Left lung (tissue), 10 donors: Measurements from ENCODE around the gene MED29. TPM values are rescaled to one million over a fixed set of nuclear protein-coding genes. Genes with fewer than 3 reads are reported as not detected.

Source experiments
- ATAC-seq: fragments of 200-7000 bp; cut with Tn5 transposase; one replicate; pipeline ENCODE4 v1.9.1; 2020; ENCODE audit warnings: moderate library complexity
- DNase-seq, 4 donors: peaks; one replicate each; pipeline ENCODE4 v3.0.0-alpha.2; 2013 to 2020
- H3K27ac ChIP-seq, 2 donors: fragments of 200-600 bp; sonication (generic) in 1 of 2; one replicate each; pipeline versions ENCODE4 v1.5.0 to v1.8.0; 2020 to 2021
- H3K27me3 ChIP-seq, 2 donors: fragments of 200-600 bp; sonication (generic) in 1 of 2; one replicate each; pipeline versions ENCODE4 v1.5.0 to v1.8.0; 2020 to 2021
- H3K36me3 ChIP-seq, 2 donors: fragments of 200-600 bp; sonication (generic) in 1 of 2; one replicate each; pipeline versions ENCODE4 v1.5.0 to v1.8.0; 2020 to 2021
- H3K4me1 ChIP-seq, 2 donors: fragments of 200-600 bp; one replicate each; pipeline ENCODE4 v1.8.0; 2021
- H3K4me3 ChIP-seq, 2 donors: fragments of 200-600 bp; sonication (generic) in 1 of 2; one replicate each; pipeline versions ENCODE4 v1.5.0 to v1.8.0; 2020 to 2021; ENCODE audit warnings: mild to moderate bottlenecking in 1 of 2
- H3K9me3 ChIP-seq, 2 donors: fragments of 200-600 bp; sonication (generic) in 1 of 2; one replicate each; pipeline versions ENCODE4 v1.5.0 to v1.8.0; 2020 to 2021
- intact Hi-C, 2 donors: fragments of 100-400 bp; cut with DNase I; formaldehyde crosslinking; loops; one replicate each; pipeline versions ENCODE4 v1.11.2 to v1.14.2; 2022
- polyA plus RNA-seq, 6 donors: library from polyadenylated mRNA; unstranded; fragments of 120-200 nt; gene quantifications; one replicate each; pipeline ENCODE4 v1.2.1, GENCODE V29; 2013; ENCODE audit not compliant: insufficient read length in 6 of 6
- total RNA-seq, 2 donors: library from RNA; stranded (reverse); fragmentation: NEBNext Ultra II Directional; extraction: Animal tissue kit (Norgen Biotek cat#: 25700); gene quantifications; one replicate each; pipeline ENCODE4 v1.2.1, GENCODE V29; 2021
- TF ChIP-seq, protein P1 (sequence below), 2 donors: fragments of 200-600 bp; sonication (generic) in 1 of 2; IDR thresholded peaks; one replicate each; pipeline versions ENCODE4 v1.5.0 to v1.8.0; 2021; ENCODE audit warnings: antibody characterized with exemption in 2 of 2
- donor health status: DM: no; HTN: yes; CAD: no.
- donor health status: DM: no; HTN: no; CAD: no.

MED29 gene
- total and polyA plus RNA-seq, 8 donors, result 28.7 to 43.4 (median 33.5) TPM

DNA sequence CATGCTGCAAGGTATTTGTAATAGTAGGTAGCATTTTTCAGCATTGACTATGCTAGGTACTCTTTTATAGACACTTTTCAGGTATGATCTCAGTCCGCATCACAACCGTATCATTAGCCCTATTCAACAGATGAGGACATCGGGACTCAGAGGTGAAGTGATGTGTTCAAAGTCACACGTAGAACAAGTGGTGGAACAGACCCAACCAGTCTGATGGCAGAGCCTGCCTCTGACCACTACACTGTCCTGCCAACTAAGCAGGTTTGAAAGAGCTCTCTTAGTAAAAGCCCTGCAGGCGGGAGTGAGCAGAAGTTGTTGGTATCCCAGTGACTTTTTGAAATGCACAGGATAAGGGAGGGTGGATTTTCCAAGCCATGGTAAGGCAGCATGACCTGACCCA is 20.4 kb upstream of the MED29 start:
- DNase-seq (no peak), ATAC-seq (no peak)
- Histone ChIP-seq H3K4me3 (no peak overlapping the region), H3K4me1 (peaks cover 13 to 18% of the 10 kb centered on the region in 2 donors), H3K27me3 (no peaks in the 10 kb centered on the region), H3K27ac (no peak overlapping the region), H3K36me3 (peaks cover 0 to 97% of the 10 kb centered on the region in 2 donors), H3K9me3 (no peaks in the 10 kb centered on the region)
- TF ChIP-seq, protein P1, sequence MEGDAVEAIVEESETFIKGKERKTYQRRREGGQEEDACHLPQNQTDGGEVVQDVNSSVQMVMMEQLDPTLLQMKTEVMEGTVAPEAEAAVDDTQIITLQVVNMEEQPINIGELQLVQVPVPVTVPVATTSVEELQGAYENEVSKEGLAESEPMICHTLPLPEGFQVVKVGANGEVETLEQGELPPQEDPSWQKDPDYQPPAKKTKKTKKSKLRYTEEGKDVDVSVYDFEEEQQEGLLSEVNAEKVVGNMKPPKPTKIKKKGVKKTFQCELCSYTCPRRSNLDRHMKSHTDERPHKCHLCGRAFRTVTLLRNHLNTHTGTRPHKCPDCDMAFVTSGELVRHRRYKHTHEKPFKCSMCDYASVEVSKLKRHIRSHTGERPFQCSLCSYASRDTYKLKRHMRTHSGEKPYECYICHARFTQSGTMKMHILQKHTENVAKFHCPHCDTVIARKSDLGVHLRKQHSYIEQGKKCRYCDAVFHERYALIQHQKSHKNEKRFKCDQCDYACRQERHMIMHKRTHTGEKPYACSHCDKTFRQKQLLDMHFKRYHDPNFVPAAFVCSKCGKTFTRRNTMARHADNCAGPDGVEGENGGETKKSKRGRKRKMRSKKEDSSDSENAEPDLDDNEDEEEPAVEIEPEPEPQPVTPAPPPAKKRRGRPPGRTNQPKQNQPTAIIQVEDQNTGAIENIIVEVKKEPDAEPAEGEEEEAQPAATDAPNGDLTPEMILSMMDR (IDR thresholded peaks at IDR 0.05), result no peak
- intact Hi-C loops, result no loop called here

GRCh38 chr19:39372047-39372802 is 19.0 kb upstream of the MED29 start:
- TF ChIP-seq, protein P1 (IDR thresholded peaks at IDR 0.05), result no peak
- Histone ChIP-seq H3K27ac (peak overlapping the region; percentile 80 to 89), H3K4me3 (no peak overlapping the region), H3K9me3 (no peaks in the 10 kb centered on the region), H3K36me3 (peaks cover 0 to 99% of the 10 kb centered on the region in 2 donors), H3K4me1 (peaks cover 13 to 18% of the 10 kb centered on the region in 2 donors), H3K27me3 (no peaks in the 10 kb centered on the region)
- ATAC-seq, result peak; percentile 89
- intact Hi-C loops, result no loop called here
- peak in 3 of 4 donors; percentile 74 to 95 (median 91) for DNase-seq

- peaks cover 0 to 99% of the 10 kb centered on the region in 2 donors for H3K36me3 ChIP-seq
- no peaks in the 10 kb centered on the region for H3K9me3 ChIP-seq
- H3K27me3 ChIP-seq, result no peaks in the 10 kb centered on the region
- DNase-seq (peak in 1 of 4 donors; percentile 33), ATAC-seq (peak; percentile 7)
- TF ChIP-seq, protein P1 (IDR thresholded peaks at IDR 0.05), result no peak
- H3K27ac ChIP-seq, result peak overlapping the region; percentile 80 to 89
- no peak overlapping the region for H3K4me3 ChIP-seq
- peaks cover 13 to 18% of the 10 kb centered on the region in 2 donors for H3K4me1 ChIP-seq
- intact Hi-C loops, result no loop called here
These were observed 18.2 kb upstream of the MED29 start for GRCh38 chr19:39372941-39373340.

GRCh38 chr19:39375929-39376328 is 15.2 kb upstream of the MED29 start:
- Histone ChIP-seq H3K36me3 (peaks cover 0 to 99% of the 10 kb centered on the region in 2 donors), H3K9me3 (no peaks in the 10 kb centered on the region), H3K4me1 (peaks cover 13 to 18% of the 10 kb centered on the region in 2 donors), H3K4me3 (no peak overlapping the region), H3K27ac (no peak overlapping the region), H3K27me3 (no peaks in the 10 kb centered on the region)
- TF ChIP-seq, protein P1 (IDR thresholded peaks at IDR 0.05), result no peak
- ATAC-seq (no peak), DNase-seq (no peak)
- intact Hi-C loops, result no loop called here
